Activated CD4-positive, alpha-beta T cell treated with anti-CD3 and anti-CD28 coated beads, Interleukin-2, amount 10 ng/mL, durations not matched to agents 24 days and 14 days (primary cell): Measurements from ENCODE around the gene MRPL32. TPM values are rescaled to one million over a fixed set of nuclear protein-coding genes. Genes with fewer than 3 reads are reported as not detected.

Experiments
- DNase-seq: peaks from one replicate; pipeline ENCODE4 v3.0.0; 2022
- H3K27ac Mint-ChIP-seq: one replicate; pipeline ENCODE4 v1.8.0; 2022; ENCODE audit warnings: mild to moderate bottlenecking, mixed read lengths
- H3K27me3 Mint-ChIP-seq: one replicate; pipeline ENCODE4 v1.8.0; 2022; ENCODE audit warnings: mixed read lengths
- H3K36me3 Mint-ChIP-seq: one replicate; pipeline ENCODE4 v1.8.0; 2022; ENCODE audit warnings: low read depth, mild to moderate bottlenecking, mixed read lengths
- H3K4me1 Mint-ChIP-seq: one replicate; pipeline ENCODE4 v1.8.0; 2021; ENCODE audit warnings: mixed read lengths
- H3K4me3 Mint-ChIP-seq: one replicate; pipeline ENCODE4 v1.8.0; 2022; ENCODE audit warnings: mild to moderate bottlenecking, moderate library complexity, mixed read lengths
- H3K9me3 Mint-ChIP-seq: one replicate; pipeline ENCODE4 v1.8.0; 2021; ENCODE audit warnings: mixed read lengths
- intact Hi-C: fragments of 100-400 bp; cut with micrococcal nuclease; formaldehyde crosslinking; loops from one replicate; pipeline ENCODE4 v1.15.1; 2023
- total RNA-seq: library from RNA; stranded (reverse); gene quantifications from 2 replicates; pipeline ENCODE4 v1.2.3, GENCODE V29; 2022

The MRPL32 gene
- total RNA-seq, 1 donor from 2014 or later = 89.1 TPM

GRCh38 chr7:42913591-42913990 lies 18.6 kb upstream of the MRPL32 start:
- no peaks in the 10 kb centered on the region for H3K27me3 Mint-ChIP-seq
- peak overlapping the region; percentile 86 for H3K27ac Mint-ChIP-seq
- no peak for DNase-seq
- peak overlapping the region; percentile 56 for H3K4me3 Mint-ChIP-seq
- H3K4me1 Mint-ChIP-seq = peaks cover 59% of the 10 kb centered on the region
- intact Hi-C loops = no loop called here
- no peaks in the 10 kb centered on the region for H3K9me3 Mint-ChIP-seq
- H3K36me3 Mint-ChIP-seq = peaks cover 51% of the 10 kb centered on the region

GRCh38 chr7:42914009-42914408 lies 18.2 kb upstream of the MRPL32 start:
- intact Hi-C loops = no loop called here
- H3K27ac Mint-ChIP-seq = peak overlapping the region; percentile 86
- peak overlapping the region; percentile 56 for H3K4me3 Mint-ChIP-seq
- DNase-seq = no peak
- H3K9me3 Mint-ChIP-seq = no peaks in the 10 kb centered on the region
- peaks cover 53% of the 10 kb centered on the region for H3K36me3 Mint-ChIP-seq
- H3K4me1 Mint-ChIP-seq = peaks cover 58% of the 10 kb centered on the region
- H3K27me3 Mint-ChIP-seq = no peaks in the 10 kb centered on the region

- Mint-ChIP-seq H3K4me3 (peak overlapping the region; percentile 56), H3K36me3 (peaks cover 56% of the 10 kb centered on the region), H3K4me1 (peaks cover 55% of the 10 kb centered on the region), H3K27ac (peak overlapping the region; percentile 86), H3K27me3 (no peaks in the 10 kb centered on the region), H3K9me3 (no peaks in the 10 kb centered on the region)
- no peak for DNase-seq
- intact Hi-C loops = no loop called here
Observed at GRCh38 chr7:42914421-42915045, 17.6 kb upstream of the MRPL32 start.

GRCh38 chr7:42915356-42915755 lies 16.8 kb upstream of the MRPL32 start:
- H3K9me3 Mint-ChIP-seq = no peaks in the 10 kb centered on the region
- no peak overlapping the region for H3K4me3 Mint-ChIP-seq
- H3K27ac Mint-ChIP-seq = no peak overlapping the region
- no peak for DNase-seq
- H3K27me3 Mint-ChIP-seq = no peaks in the 10 kb centered on the region
- peaks cover 50% of the 10 kb centered on the region for H3K4me1 Mint-ChIP-seq
- intact Hi-C loops = no loop called here
- H3K36me3 Mint-ChIP-seq = peaks cover 57% of the 10 kb centered on the region

GRCh38 chr7:42922017-42922753 lies 10.0 kb upstream of the MRPL32 start:
- Mint-ChIP-seq H3K4me3 (no peak overlapping the region), H3K9me3 (no peaks in the 10 kb centered on the region), H3K27ac (no peak overlapping the region), H3K4me1 (peaks cover 20% of the 10 kb centered on the region), H3K36me3 (peaks cover 74% of the 10 kb centered on the region), H3K27me3 (no peaks in the 10 kb centered on the region)
- intact Hi-C loops = no loop called here
- no peak for DNase-seq

- Mint-ChIP-seq H3K9me3 (no peaks in the 10 kb centered on the region), H3K36me3 (peaks cover 75% of the 10 kb centered on the region), H3K27me3 (no peaks in the 10 kb centered on the region), H3K4me3 (no peak overlapping the region), H3K27ac (no peak overlapping the region), H3K4me1 (peaks cover 38% of the 10 kb centered on the region)
- DNase-seq = no peak
- intact Hi-C loops = no loop called here
Observed at GRCh38 chr7:42924223-42924838, 7.8 kb upstream of the MRPL32 start.

GRCh38 chr7:42925630-42926029 lies 6.5 kb upstream of the MRPL32 start:
- Mint-ChIP-seq H3K36me3 (peaks cover 68% of the 10 kb centered on the region), H3K27me3 (no peaks in the 10 kb centered on the region), H3K4me3 (no peak overlapping the region), H3K27ac (peak overlapping the region; percentile 3), H3K9me3 (no peaks in the 10 kb centered on the region), H3K4me1 (peaks cover 44% of the 10 kb centered on the region)
- no peak for DNase-seq
- intact Hi-C loops = no loop called here

GRCh38 chr7:42926204-42926603 lies 6.0 kb upstream of the MRPL32 start:
- H3K9me3 Mint-ChIP-seq = no peaks in the 10 kb centered on the region
- H3K27me3 Mint-ChIP-seq = no peaks in the 10 kb centered on the region
- peaks cover 66% of the 10 kb centered on the region for H3K36me3 Mint-ChIP-seq
- DNase-seq = no peak
- H3K4me3 Mint-ChIP-seq = no peak overlapping the region
- no peak overlapping the region for H3K27ac Mint-ChIP-seq
- intact Hi-C loops = no loop called here
- H3K4me1 Mint-ChIP-seq = peaks cover 45% of the 10 kb centered on the region

GRCh38 chr7:42928754-42929153 lies 3.4 kb upstream of the MRPL32 start:
- Mint-ChIP-seq H3K27ac (no peak overlapping the region), H3K36me3 (peaks cover 51% of the 10 kb centered on the region), H3K27me3 (no peaks in the 10 kb centered on the region), H3K4me1 (peaks cover 48% of the 10 kb centered on the region), H3K9me3 (no peaks in the 10 kb centered on the region), H3K4me3 (peak overlapping the region; percentile 47)
- intact Hi-C loops = no loop called here
- DNase-seq = no peak

- H3K4me1 Mint-ChIP-seq = peaks cover 53% of the 10 kb centered on the region
- peak overlapping the region; percentile 38 for H3K27ac Mint-ChIP-seq
- peaks cover 53% of the 10 kb centered on the region for H3K36me3 Mint-ChIP-seq
- peak overlapping the region; percentile 97 for H3K4me3 Mint-ChIP-seq
- no peaks in the 10 kb centered on the region for H3K9me3 Mint-ChIP-seq
- no peak for DNase-seq
- intact Hi-C loops = no loop called here
- H3K27me3 Mint-ChIP-seq = no peaks in the 10 kb centered on the region
Observed at GRCh38 chr7:42929449-42929848, 2.7 kb upstream of the MRPL32 start.

- Mint-ChIP-seq H3K9me3 (no peaks in the 10 kb centered on the region), H3K27me3 (no peaks in the 10 kb centered on the region), H3K27ac (peak overlapping the region; percentile 99), H3K4me1 (peaks cover 48% of the 10 kb centered on the region), H3K36me3 (peaks cover 49% of the 10 kb centered on the region), H3K4me3 (peak overlapping the region; percentile 97)
- intact Hi-C loops = loop anchor here (5.0 to 10.0 kb wide), 2 partner anchors 651 to 1046 kb away; partner anchors contain the start of gene STK17A
- no peak for DNase-seq
Observed at GRCh38 chr7:42930889-42931288, 1.3 kb upstream of the MRPL32 start.

GRCh38 chr7:42931447-42931833 lies 736 bp upstream of the MRPL32 start:
- Mint-ChIP-seq H3K27me3 (no peaks in the 10 kb centered on the region), H3K36me3 (peaks cover 50% of the 10 kb centered on the region), H3K27ac (peak overlapping the region; percentile 99), H3K4me1 (peaks cover 50% of the 10 kb centered on the region), H3K4me3 (peak overlapping the region; percentile 97), H3K9me3 (no peaks in the 10 kb centered on the region)
- DNase-seq = peak; percentile 85
- intact Hi-C loops = loop anchor here (5.0 to 10.0 kb wide), 2 partner anchors 651 to 1047 kb away; partner anchors contain the start of gene STK17A

GRCh38 chr7:42932811-42933591 lies 825 bp downstream of the MRPL32 start:
- Mint-ChIP-seq H3K9me3 (no peaks in the 10 kb centered on the region), H3K36me3 (peaks cover 49% of the 10 kb centered on the region), H3K4me3 (peak overlapping the region; percentile 97), H3K27ac (peak overlapping the region; percentile 99), H3K4me1 (peaks cover 48% of the 10 kb centered on the region), H3K27me3 (no peaks in the 10 kb centered on the region)
- DNase-seq = peak; percentile 68
- intact Hi-C loops = loop anchor here (1.0 to 10.0 kb wide), 5 partner anchors 7 to 1048 kb away; partner anchors contain the start of genes C7orf25 and STK17A
